Muscle layer of colon (tissue), 2 donors: ENCODE results near the gene RNASE7.
"Not testable (repeated sequence)": the region's sequence is repeated elsewhere in the genome, so short reads cannot be mapped to it uniquely, and the experiment has no call there.

Experiments used
- H3K27ac ChIP-seq: one replicate; pipeline ENCODE4 v1.7.0; 2013; ENCODE audit warnings: low read depth, mild to moderate bottlenecking, low read length, moderate library complexity
- H3K27me3 ChIP-seq, 2 donors: one replicate each; pipeline ENCODE4 v1.7.0; 2013; ENCODE audit warnings: low read length in 2 of 2, mild to moderate bottlenecking in 2 of 2; ENCODE audit not compliant: insufficient read depth in 2 of 2, control insufficient read depth in 1 of 2
- H3K36me3 ChIP-seq: one replicate; pipeline ENCODE4 v1.7.0; 2013; ENCODE audit warnings: mild to moderate bottlenecking, low read length; ENCODE audit not compliant: insufficient read depth
- H3K4me1 ChIP-seq: one replicate; pipeline ENCODE4 v1.7.0; 2013; ENCODE audit warnings: mild to moderate bottlenecking, low read length; ENCODE audit not compliant: insufficient read depth
- H3K4me3 ChIP-seq, 2 donors: one replicate each; pipeline ENCODE4 v1.7.0; 2013; ENCODE audit warnings: low read length in 2 of 2, low read depth in 1 of 2, mild to moderate bottlenecking in 1 of 2, moderate library complexity in 1 of 2
- H3K9ac ChIP-seq: one replicate; pipeline ENCODE4 v1.7.0; 2013; ENCODE audit warnings: low read length
- H3K9me3 ChIP-seq: one replicate; pipeline ENCODE4 v1.7.0; 2013; ENCODE audit warnings: mild to moderate bottlenecking, low read length
- donor health status: abdominal sarcoma.
- donor health status: Adenocarcinoma of cecum.

RNASE7 gene

GRCh38 chr14:21041676-21042433 is at the start of gene RNASE7:
Gene RNASE7, plus strand, starts transcription at chr14:21042362. Its CDS starts 631 bp downstream, at chr14:21042993.
- Histone ChIP-seq H3K9me3 (no peaks in the 10 kb centered on the region), H3K36me3 (no peaks in the 10 kb centered on the region), H3K9ac (no peak within 1 kb of the TSS), H3K27me3 (no peaks in the 10 kb centered on the region), H3K27ac (no peak within 1 kb of the TSS), H3K4me3 (no peak within 1 kb of the TSS), H3K4me1 (peaks cover 32% of the 10 kb centered on the region)

DNA sequence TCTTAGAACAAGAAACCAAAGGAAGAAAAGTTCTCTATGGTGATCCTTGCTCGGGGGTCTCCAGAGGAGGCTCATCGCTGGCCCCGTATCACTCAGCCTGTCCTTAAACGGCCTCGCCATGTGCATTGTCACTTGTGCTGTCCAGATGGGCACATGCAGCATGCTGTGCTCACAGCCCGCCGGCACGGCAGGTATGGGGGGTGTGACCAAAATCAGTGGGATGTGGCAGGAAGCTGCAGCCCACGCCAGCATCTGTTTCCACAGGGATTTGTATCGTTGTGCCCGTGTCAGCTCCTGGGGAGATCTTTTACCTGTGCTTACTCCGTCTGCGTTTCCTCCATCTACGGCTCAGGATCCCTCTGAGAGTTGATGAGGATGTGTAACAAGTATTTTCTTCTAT is 45.6 kb upstream of the RNASE7 start:
- no peaks in the 10 kb centered on the region for H3K9me3 ChIP-seq
- peaks cover 11% of the 10 kb centered on the region for H3K4me1 ChIP-seq
- no peak overlapping the region for H3K27ac ChIP-seq
- H3K36me3 ChIP-seq = peaks cover 52% of the 10 kb centered on the region
- no peaks in the 10 kb centered on the region for H3K27me3 ChIP-seq
- H3K9ac ChIP-seq = no peak overlapping the region
- H3K4me3 ChIP-seq = no peak overlapping the region

- H3K4me1 ChIP-seq = peaks cover 5% of the 10 kb centered on the region
- no peaks in the 10 kb centered on the region for H3K27me3 ChIP-seq
- H3K9me3 ChIP-seq = no peaks in the 10 kb centered on the region
- H3K4me3 ChIP-seq = no peak overlapping the region
- H3K9ac ChIP-seq = no peak overlapping the region
- no peak overlapping the region for H3K27ac ChIP-seq
- peaks cover 51% of the 10 kb centered on the region for H3K36me3 ChIP-seq
Observed at GRCh38 chr14:20997115-20997514, 45.0 kb upstream of the RNASE7 start.

- Histone ChIP-seq H3K4me1 (peaks cover 4% of the 10 kb centered on the region), H3K27ac (no peak overlapping the region), H3K36me3 (peaks cover 47% of the 10 kb centered on the region)
Observed at GRCh38 chr14:20997564-20997963, 44.6 kb upstream of the RNASE7 start.

DNA sequence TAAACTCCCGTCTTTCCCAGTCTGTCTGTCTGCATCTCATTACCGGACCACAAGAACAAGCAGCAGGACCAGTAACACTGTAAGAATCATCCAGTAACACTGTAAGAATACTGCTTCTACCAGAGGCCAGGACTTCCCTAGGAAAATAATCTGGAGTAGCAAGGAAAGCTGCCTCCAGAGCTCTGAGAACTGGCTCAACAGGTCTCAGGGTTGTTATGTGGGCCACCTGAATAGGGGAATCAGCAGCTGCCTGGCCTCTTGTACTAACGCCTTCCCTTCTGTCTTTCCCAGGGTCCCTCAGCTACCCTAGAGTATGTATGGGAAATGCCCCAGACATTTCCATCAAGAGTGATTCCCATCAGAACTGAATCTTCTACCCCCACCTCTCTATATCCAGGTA is 44.0 kb upstream of the RNASE7 start:
- no peaks in the 10 kb centered on the region for H3K27me3 ChIP-seq
- H3K9ac ChIP-seq = no peak overlapping the region
- H3K9me3 ChIP-seq = no peaks in the 10 kb centered on the region
- peaks cover 41% of the 10 kb centered on the region for H3K36me3 ChIP-seq
- H3K27ac ChIP-seq = no peak overlapping the region
- H3K4me3 ChIP-seq = no peak overlapping the region
- peaks cover 4% of the 10 kb centered on the region for H3K4me1 ChIP-seq

More at GRCh38 chr14:20997564-20997963, 44.6 kb upstream of the RNASE7 start:
- no peak overlapping the region for H3K9ac ChIP-seq
- no peak overlapping the region for H3K4me3 ChIP-seq
- no peaks in the 10 kb centered on the region for H3K27me3 ChIP-seq
- H3K9me3 ChIP-seq = no peaks in the 10 kb centered on the region

- Histone ChIP-seq H3K36me3 (peaks cover 36% of the 10 kb centered on the region), H3K9me3 (no peaks in the 10 kb centered on the region), H3K9ac (no peak within 1 kb of the TSS), H3K4me3 (no peak within 1 kb of the TSS), H3K27ac (no peak within 1 kb of the TSS), H3K4me1 (peaks cover 4% of the 10 kb centered on the region), H3K27me3 (no peaks in the 10 kb centered on the region)
Observed at GRCh38 chr14:20998674-20999366, 43.3 kb upstream of the RNASE7 start, which contains the start of gene SLC39A2. Gene SLC39A2, plus strand, starts transcription at chr14:20999293. Its CDS starts 154 bp downstream, at chr14:20999447.

DNA sequence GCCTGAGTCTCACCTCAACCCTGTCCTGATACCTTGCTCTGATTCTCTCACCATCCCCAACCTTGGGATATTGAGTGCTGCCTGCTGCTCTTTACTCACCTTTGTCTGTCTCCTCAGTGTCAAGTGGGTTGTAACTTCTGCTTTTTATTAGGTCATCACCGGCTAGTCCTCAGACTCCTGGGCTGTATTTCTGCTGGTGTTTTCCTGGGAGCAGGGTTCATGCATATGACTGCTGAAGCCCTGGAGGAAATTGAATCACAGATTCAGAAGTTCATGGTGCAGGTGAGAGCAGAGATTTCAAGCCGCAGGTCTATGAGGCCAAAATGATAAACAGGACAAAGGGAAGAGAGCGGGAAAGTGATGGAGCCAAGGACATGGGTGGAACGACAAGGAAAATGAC is 42.6 kb upstream of the RNASE7 start:
- Histone ChIP-seq H3K4me1 (peaks cover 4% of the 10 kb centered on the region), H3K27ac (no peak overlapping the region), H3K36me3 (peaks cover 29% of the 10 kb centered on the region), H3K9ac (no peak overlapping the region), H3K27me3 (no peaks in the 10 kb centered on the region), H3K4me3 (no peak overlapping the region), H3K9me3 (no peaks in the 10 kb centered on the region)

- Histone ChIP-seq H3K27ac (no peak overlapping the region), H3K9ac (no peak overlapping the region), H3K4me3 (no peak overlapping the region), H3K36me3 (peaks cover 13% of the 10 kb centered on the region), H3K27me3 (no peaks in the 10 kb centered on the region), H3K4me1 (peaks cover 4% of the 10 kb centered on the region), H3K9me3 (no peaks in the 10 kb centered on the region)
Observed at GRCh38 chr14:21001218-21001617, 40.9 kb upstream of the RNASE7 start.

- Histone ChIP-seq H3K4me3 (no peak overlapping the region), H3K9me3 (no peaks in the 10 kb centered on the region), H3K9ac (no peak overlapping the region), H3K36me3 (no peaks in the 10 kb centered on the region), H3K27me3 (no peaks in the 10 kb centered on the region), H3K27ac (no peak overlapping the region), H3K4me1 (peaks cover 2% of the 10 kb centered on the region)
Observed at GRCh38 chr14:21003788-21004346, 38.3 kb upstream of the RNASE7 start.

- H3K9me3 ChIP-seq, H3K4me3 ChIP-seq, H3K27ac ChIP-seq, H3K9ac ChIP-seq, H3K36me3 ChIP-seq, H3K4me1 ChIP-seq, H3K27me3 ChIP-seq: not testable (repeated sequence)
Observed at GRCh38 chr14:21009721-21010120, 32.4 kb upstream of the RNASE7 start.

GRCh38 chr14:21011136-21011535 is 31.0 kb upstream of the RNASE7 start:
- no peaks in the 10 kb centered on the region for H3K9me3 ChIP-seq
- peaks cover 4% of the 10 kb centered on the region for H3K4me1 ChIP-seq
- no peaks in the 10 kb centered on the region for H3K36me3 ChIP-seq
- no peak overlapping the region for H3K9ac ChIP-seq
- H3K4me3 ChIP-seq = no peak overlapping the region
- no peak overlapping the region for H3K27ac ChIP-seq
- no peaks in the 10 kb centered on the region for H3K27me3 ChIP-seq
